IPS-18c (cell line): ENCODE results near the gene MACC1.

Experiments used
- H3K4me3 ChIP-seq: 2 replicates; pipeline ENCODE4 v1.7.0; 2013; ENCODE audit warnings: low read depth, mild to moderate bottlenecking, low read length, moderate library complexity; ENCODE audit not compliant: insufficient read depth
- H3K9me3 ChIP-seq: one replicate; pipeline ENCODE4 v1.6.1; 2013; ENCODE audit warnings: mild to moderate bottlenecking, low read length, moderate library complexity; ENCODE audit not compliant: control insufficient read depth, insufficient read depth

MACC1 gene

GRCh38 chr7:20159226-20159747 lies 57.9 kb downstream of the MACC1 start:
- Histone ChIP-seq H3K4me3 (no peak overlapping the region), H3K9me3 (no peaks in the 10 kb centered on the region)

- H3K4me3 ChIP-seq: no peak overlapping the region
These were observed 58.5 kb downstream of the MACC1 start for GRCh38 chr7:20158684-20159083.

GRCh38 chr7:20157456-20157855 lies 59.7 kb downstream of the MACC1 start:
- Histone ChIP-seq H3K9me3 (no peaks in the 10 kb centered on the region), H3K4me3 (no peak overlapping the region)

More at GRCh38 chr7:20158684-20159083, 58.5 kb downstream of the MACC1 start:
- H3K9me3 ChIP-seq: no peaks in the 10 kb centered on the region

GRCh38 chr7:20153999-20154398 lies 63.2 kb downstream of the MACC1 start:
- H3K4me3 ChIP-seq: no peak overlapping the region

GRCh38 chr7:20153567-20153966 lies 63.6 kb downstream of the MACC1 start:
- H3K9me3 ChIP-seq: no peaks in the 10 kb centered on the region
- H3K4me3 ChIP-seq: no peak overlapping the region

More at GRCh38 chr7:20153999-20154398, 63.2 kb downstream of the MACC1 start:
- H3K9me3 ChIP-seq: no peaks in the 10 kb centered on the region

GRCh38 chr7:20152511-20152910 lies 64.7 kb downstream of the MACC1 start:
- H3K4me3 ChIP-seq: no peak overlapping the region
- H3K9me3 ChIP-seq: no peaks in the 10 kb centered on the region

GRCh38 chr7:20151708-20152456 lies 65.3 kb downstream of the MACC1 start:
- no peak overlapping the region for H3K4me3 ChIP-seq

GRCh38 chr7:20146451-20146850 lies 70.7 kb downstream of the MACC1 start:
- no peaks in the 10 kb centered on the region for H3K9me3 ChIP-seq
- H3K4me3 ChIP-seq: no peak overlapping the region

More at GRCh38 chr7:20151708-20152456, 65.3 kb downstream of the MACC1 start:
- H3K9me3 ChIP-seq: no peaks in the 10 kb centered on the region

- no peaks in the 10 kb centered on the region for H3K9me3 ChIP-seq
- H3K4me3 ChIP-seq: no peak overlapping the region
These were observed 72.4 kb downstream of the MACC1 start for GRCh38 chr7:20144801-20145200.

- Histone ChIP-seq H3K4me3 (no peak overlapping the region), H3K9me3 (no peaks in the 10 kb centered on the region)
These were observed 75.5 kb downstream of the MACC1 start for GRCh38 chr7:20141666-20142065.

GRCh38 chr7:20141002-20141345 lies 76.2 kb downstream of the MACC1 start:
- H3K4me3 ChIP-seq: no peak overlapping the region
- H3K9me3 ChIP-seq: no peaks in the 10 kb centered on the region

- Histone ChIP-seq H3K4me3 (no peak overlapping the region), H3K9me3 (no peaks in the 10 kb centered on the region)
These were observed 76.7 kb downstream of the MACC1 start for GRCh38 chr7:20140291-20141001.

GRCh38 chr7:20136647-20137046 lies 80.5 kb downstream of the MACC1 start:
- Histone ChIP-seq H3K4me3 (no peak overlapping the region), H3K9me3 (no peaks in the 10 kb centered on the region)

- Histone ChIP-seq H3K4me3 (no peak overlapping the region), H3K9me3 (no peaks in the 10 kb centered on the region)
These were observed 83.4 kb downstream of the MACC1 start for GRCh38 chr7:20133803-20134202.

- Histone ChIP-seq H3K9me3 (no peaks in the 10 kb centered on the region), H3K4me3 (no peak overlapping the region)
These were observed 84.6 kb downstream of the MACC1 start for GRCh38 chr7:20132585-20132984.

GRCh38 chr7:20131776-20132175 lies 85.4 kb downstream of the MACC1 start:
- H3K4me3 ChIP-seq: no peak overlapping the region
- H3K9me3 ChIP-seq: no peaks in the 10 kb centered on the region

- no peaks in the 10 kb centered on the region for H3K9me3 ChIP-seq
- no peak overlapping the region for H3K4me3 ChIP-seq
These were observed 87.3 kb downstream of the MACC1 start for GRCh38 chr7:20129920-20130319.

GRCh38 chr7:20128001-20128400 lies 89.2 kb downstream of the MACC1 start:
- Histone ChIP-seq H3K4me3 (no peak overlapping the region), H3K9me3 (no peaks in the 10 kb centered on the region)
